Measurements from ENCODE around the gene XCR1. TPM values are rescaled to one million over a fixed set of nuclear protein-coding genes. Genes with fewer than 3 reads are reported as not detected.

Gene XCR1
- total and polyA plus RNA-seq, 2 of the 8 experiments (the other 6 are each of a cell fraction or from before 2014, with no cell fraction given), result 0.53 TPM; not detected in 1

GRCh38 chr3:46061887-46062286 lies 34.6 kb upstream of the XCR1 start:
- Histone ChIP-seq H3K23ac (ENCODE audit: insufficient read length) (no peak overlapping the region), H3K4me2 (ENCODE audit: insufficient read depth in 1 of 2, low read depth in 2 of 2, low read length in 2 of 2) (no peak overlapping the region), H3K9ac (replicated peaks in 1 of 4; ENCODE audit: extremely low read depth in 1 of 4, low read depth in 3 of 4, low read length in 3 of 4) (no peak overlapping the region), H3K9me3 (ENCODE audit: insufficient read depth in 2 of 2, low read depth in 1 of 2, low read length in 1 of 2) (no peaks in the 10 kb centered on the region), H3K18ac (ENCODE audit: extremely low read depth, low read length) (no peak overlapping the region), H4K91ac (replicated peaks; ENCODE audit: insufficient read length, low read length) (no peak overlapping the region), H3K36me3 (ENCODE audit: control insufficient read depth in 2 of 4, insufficient read depth in 4 of 4, low read length in 3 of 4) (no peaks in the 10 kb centered on the region), H2AFZ (ENCODE audit: low read length) (no peak overlapping the region), H3K79me2 (ENCODE audit: control insufficient read depth in 1 of 2, insufficient read depth in 2 of 2, low read length in 2 of 2) (no peaks in the 10 kb centered on the region), H2BK20ac (ENCODE audit: low read length) (no peak overlapping the region), H3K4ac (replicated peaks; ENCODE audit: insufficient read length, low read depth, low read length) (no peak overlapping the region), H3K56ac (replicated peaks; ENCODE audit: insufficient read length, low read depth, low read length) (no peak overlapping the region), H3K27me3 (replicated peaks in 1 of 4; ENCODE audit: control insufficient read depth in 3 of 4, extremely low read depth in 1 of 4, insufficient read depth in 3 of 4, low read length in 3 of 4) (no peaks in the 10 kb centered on the region), H4K20me1 (replicated peaks in 1 of 2; ENCODE audit: control insufficient read depth in 1 of 2, insufficient read depth in 2 of 2, low read length in 2 of 2) (no peaks in the 10 kb centered on the region), H2BK15ac (ENCODE audit: low read length) (no peak overlapping the region), H4K8ac (ENCODE audit: extremely low read depth, insufficient read depth, low read length) (no peak overlapping the region), H3K79me1 (ENCODE audit: low read depth, low read length) (no peaks in the 10 kb centered on the region), H2BK5ac (ENCODE audit: low read depth, low read length) (no peak overlapping the region), H2BK120ac (replicated peaks; ENCODE audit: low read depth, low read length) (no peak overlapping the region), H4K5ac (ENCODE audit: insufficient read length, low read depth, low read length) (no peak overlapping the region), H3K23me2 (ENCODE audit: low read depth, low read length) (no peaks in the 10 kb centered on the region), H2BK12ac (ENCODE audit: low read depth, low read length) (no peak overlapping the region), H3K14ac (ENCODE audit: insufficient read length) (no peak overlapping the region), H3K4me1 (replicated peaks in 1 of 4; ENCODE audit: control insufficient read depth in 3 of 4, insufficient read depth in 4 of 4, low read length in 3 of 4) (no peaks in the 10 kb centered on the region), H3K27ac (ENCODE audit: low read depth, low read length) (no peak overlapping the region), H3K4me3 (ENCODE audit: extremely low read depth in 1 of 4, insufficient read depth in 2 of 4, low read depth in 3 of 4, low read length in 4 of 4) (no peak overlapping the region), H2AK5ac (ENCODE audit: low read depth, low read length) (no peak overlapping the region)
- TF ChIP-seq KDM4A (IDR thresholded peaks at IDR 0.05; ENCODE audit: low read depth, low read length, severe bottlenecking) (no peak), KDM5A (IDR thresholded peaks at IDR 0.05; ENCODE audit: low read length) (no peak), SRF (IDR thresholded peaks at IDR 0.05; ENCODE audit: low read depth, low read length) (no peak), POU5F1 (IDR thresholded peaks at IDR 0.05; ENCODE audit: low read depth, low read length) (no peak), MAFK (IDR thresholded peaks at IDR 0.05; ENCODE audit: low read depth, low read length) (peak; percentile 37; the same call in 1 of the 2 replicates), SIRT6 (IDR thresholded peaks at IDR 0.05; ENCODE audit: low read length) (no peak)
- ChIA-PET POLR2A (ENCODE audit: partially characterized antibody) (no interaction called here), CTCF (ENCODE audit: partially characterized antibody) (interaction anchor here (0.6 to 2.2 kb wide), 5 partner anchors 14 to 293 kb away, joined by 3 to 7 read pairs (median 5); no protein-coding TSS in a partner anchor)
- DNase-seq (ENCODE audit: low read depth in 1 of 2, low spot score in 2 of 2), result no peak
- WGBS, 2 experiments (ENCODE audit: extremely low coverage in 1 of 2, insufficient coverage in 1 of 2, insufficient read length in 1 of 2, insufficient replicate concordance in 2 of 2, low coverage in 1 of 2, low lambda C conversion rate in 2 of 2, missing lambda C conversion rate in 1 of 2), result 98% methylated on average over 3 of the region's 3 CpGs; no CpG with 5 or more reads in 1 of the 2 experiments
- FAIRE-seq, result no peak

Data from H1 (cell line).